ENCODE data around the gene CYCS. TPM values are rescaled to one million over a fixed set of nuclear protein-coding genes. Genes with fewer than 3 reads are reported as not detected.

The CYCS gene
- total RNA-seq, 2 experiments from 2014 or later: 65.2 to 175 TPM

DNA sequence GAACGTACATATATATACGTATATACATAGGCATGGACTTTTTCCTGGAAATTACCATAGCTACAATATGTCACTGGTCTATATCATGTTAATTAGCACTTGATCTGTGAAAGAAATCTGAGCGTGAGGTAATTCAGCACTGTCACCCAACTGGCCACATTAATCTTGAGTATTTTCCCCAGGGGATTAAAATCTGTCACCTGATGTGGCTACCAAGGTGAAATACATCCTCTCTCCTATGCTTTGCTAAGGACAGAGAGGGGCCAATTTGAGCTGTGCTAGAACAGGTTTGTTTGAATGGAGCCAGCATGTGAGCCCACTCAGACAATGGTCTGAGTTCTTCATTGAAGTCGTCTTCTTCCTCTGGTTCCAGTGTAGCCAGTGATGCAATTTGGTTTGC lies 33.3 kb downstream of the CYCS start:
- no TSS peak for BruUV-seq (replicated peaks)
- intact Hi-C loops (cut with micrococcal nuclease; ENCODE audit: unreplicated experiment): loop anchor here (2.0 to 5.0 kb wide), 2 partner anchors 373 to 684 kb away; no protein-coding TSS in a partner anchor
- Histone ChIP-seq H3K36me3 (ENCODE audit: insufficient read depth, low read length) (no peaks in the 10 kb centered on the region), H4K20me1 (ENCODE audit: insufficient read depth, low read length) (no peaks in the 10 kb centered on the region), H3K9me3 (ENCODE audit: low read length) (no peaks in the 10 kb centered on the region), H3K27ac (ENCODE audit: low read depth, low read length, poor library complexity, severe bottlenecking) (no peak overlapping the region), H3K4me3 (ENCODE audit: low read depth, low read length, poor library complexity, severe bottlenecking) (no peak overlapping the region), H2AFZ (ENCODE audit: low read length) (peak overlapping the region; percentile 32; the same call in 1 of the 2 replicates), H3K9me2 (ENCODE audit: insufficient read depth, low read length) (no peaks in the 10 kb centered on the region), H3K4me2 (ENCODE audit: low read length) (peak overlapping the region; percentile 27; the same call in 1 of the 2 replicates), H3K79me2 (ENCODE audit: insufficient read depth, low read depth, low read length) (no peaks in the 10 kb centered on the region), H3K4me1 (ENCODE audit: insufficient read depth, low read length, poor library complexity, severe bottlenecking) (peaks cover 56% of the 10 kb centered on the region)
- TF ChIP-seq, protein P1, sequence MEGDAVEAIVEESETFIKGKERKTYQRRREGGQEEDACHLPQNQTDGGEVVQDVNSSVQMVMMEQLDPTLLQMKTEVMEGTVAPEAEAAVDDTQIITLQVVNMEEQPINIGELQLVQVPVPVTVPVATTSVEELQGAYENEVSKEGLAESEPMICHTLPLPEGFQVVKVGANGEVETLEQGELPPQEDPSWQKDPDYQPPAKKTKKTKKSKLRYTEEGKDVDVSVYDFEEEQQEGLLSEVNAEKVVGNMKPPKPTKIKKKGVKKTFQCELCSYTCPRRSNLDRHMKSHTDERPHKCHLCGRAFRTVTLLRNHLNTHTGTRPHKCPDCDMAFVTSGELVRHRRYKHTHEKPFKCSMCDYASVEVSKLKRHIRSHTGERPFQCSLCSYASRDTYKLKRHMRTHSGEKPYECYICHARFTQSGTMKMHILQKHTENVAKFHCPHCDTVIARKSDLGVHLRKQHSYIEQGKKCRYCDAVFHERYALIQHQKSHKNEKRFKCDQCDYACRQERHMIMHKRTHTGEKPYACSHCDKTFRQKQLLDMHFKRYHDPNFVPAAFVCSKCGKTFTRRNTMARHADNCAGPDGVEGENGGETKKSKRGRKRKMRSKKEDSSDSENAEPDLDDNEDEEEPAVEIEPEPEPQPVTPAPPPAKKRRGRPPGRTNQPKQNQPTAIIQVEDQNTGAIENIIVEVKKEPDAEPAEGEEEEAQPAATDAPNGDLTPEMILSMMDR (conservative IDR thresholded peaks at IDR 0.05; ENCODE audit: low read length): no peak
- TF ChIP-seq EZH2phosphoT487 (IDR thresholded peaks at IDR 0.05; ENCODE audit: borderline replicate concordance, low read depth, low read length): no peak
- ChIA-PET CTCF (ENCODE audit: unreplicated experiment) (interaction anchor here (0.6 to 0.9 kb wide), 2 partner anchors 125 to 270 kb away, joined by 3 read pairs; no protein-coding TSS in a partner anchor), POLR2A (interaction anchor here (0.6 to 2.4 kb wide), 8 partner anchors 13 to 452 kb away, joined by 3 to 11 read pairs (median 4); partner anchors contain the start of gene OSBPL3)
- peak; percentile 50 for DNase-seq (ENCODE audit: low spot score)

- Histone ChIP-seq H4K20me1 (ENCODE audit: insufficient read depth, low read length) (no peaks in the 10 kb centered on the region), H3K79me2 (ENCODE audit: insufficient read depth, low read depth, low read length) (no peaks in the 10 kb centered on the region), H3K9me3 (ENCODE audit: low read length) (no peaks in the 10 kb centered on the region), H3K27ac (ENCODE audit: low read depth, low read length, poor library complexity, severe bottlenecking) (no peak overlapping the region), H3K36me3 (ENCODE audit: insufficient read depth, low read length) (no peaks in the 10 kb centered on the region), H3K9me2 (ENCODE audit: insufficient read depth, low read length) (no peaks in the 10 kb centered on the region), H3K4me3 (ENCODE audit: low read depth, low read length, poor library complexity, severe bottlenecking) (no peak overlapping the region), H2AFZ (ENCODE audit: low read length) (no peak overlapping the region), H3K4me1 (ENCODE audit: insufficient read depth, low read length, poor library complexity, severe bottlenecking) (peaks cover 56% of the 10 kb centered on the region), H3K4me2 (ENCODE audit: low read length) (0 out of 2 replicates have a peak overlapping the region, but pooled peaks have one; percentile 13)
- no peak for DNase-seq (ENCODE audit: low spot score)
- intact Hi-C loops (cut with micrococcal nuclease; ENCODE audit: unreplicated experiment): loop anchor here (5.0 kb wide), 1 partner anchor 684 kb away; no protein-coding TSS in a partner anchor
- CTCF ChIA-PET (ENCODE audit: unreplicated experiment): no interaction called here
- TF ChIP-seq EZH2phosphoT487 (IDR thresholded peaks at IDR 0.05; ENCODE audit: borderline replicate concordance, low read depth, low read length): no peak
- TF ChIP-seq, protein P1 (conservative IDR thresholded peaks at IDR 0.05; ENCODE audit: low read length): no peak
- POLR2A ChIA-PET: interaction anchor here (1.0 to 2.4 kb wide), 4 partner anchors 15 to 279 kb away, joined by 3 to 11 read pairs (median 4); partner anchors contain the start of gene OSBPL3
- BruUV-seq (replicated peaks): no TSS peak
Measured at GRCh38 chr7:25091176-25091575, 33.9 kb downstream of the CYCS start.

DNA sequence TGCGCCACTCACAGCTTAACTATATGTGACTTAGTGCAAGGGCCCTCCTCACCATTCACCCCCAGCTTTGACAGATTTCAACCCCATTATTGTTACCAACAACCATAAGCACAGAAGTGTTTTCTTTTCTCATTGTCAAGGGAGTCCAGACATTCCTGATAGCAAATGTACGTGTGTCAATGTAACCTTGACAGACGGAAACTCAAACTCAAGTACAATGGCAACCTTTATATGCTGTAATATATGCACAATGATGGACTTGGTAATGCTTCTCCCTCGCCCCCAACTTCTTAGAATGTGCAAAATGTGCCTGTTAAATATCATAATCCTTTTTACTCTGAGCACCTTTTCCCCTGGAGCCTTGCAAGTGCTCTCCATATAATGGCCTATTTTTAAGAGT lies 34.7 kb downstream of the CYCS start:
- H2AFZ ChIP-seq (ENCODE audit: low read length): peak overlapping the region; percentile 8; the same call in 1 of the 2 replicates
- no peaks in the 10 kb centered on the region for H3K9me2 ChIP-seq (ENCODE audit: insufficient read depth, low read length)
- no peaks in the 10 kb centered on the region for H3K79me2 ChIP-seq (ENCODE audit: insufficient read depth, low read depth, low read length)
- H4K20me1 ChIP-seq (ENCODE audit: insufficient read depth, low read length): no peaks in the 10 kb centered on the region
- no peak overlapping the region for H3K4me3 ChIP-seq (ENCODE audit: low read depth, low read length, poor library complexity, severe bottlenecking)
- ChIA-PET CTCF (ENCODE audit: unreplicated experiment) (interaction anchor here (0.5 to 1.0 kb wide), 2 partner anchors 14 to 278 kb away, joined by 3 read pairs; no protein-coding TSS in a partner anchor), POLR2A (interaction anchor here (0.6 to 2.4 kb wide), 6 partner anchors 14 to 317 kb away, joined by 3 to 11 read pairs (median 4); partner anchors contain the start of gene CYCS)
- BruUV-seq (replicated peaks): no TSS peak
- intact Hi-C loops (cut with micrococcal nuclease; ENCODE audit: unreplicated experiment): loop anchor here (5.0 kb wide), 1 partner anchor 683 kb away; no protein-coding TSS in a partner anchor
- TF ChIP-seq, protein P1 (conservative IDR thresholded peaks at IDR 0.05; ENCODE audit: low read length): no peak
- no peak for TF ChIP-seq EZH2phosphoT487 (IDR thresholded peaks at IDR 0.05; ENCODE audit: borderline replicate concordance, low read depth, low read length)
- no peaks in the 10 kb centered on the region for H3K36me3 ChIP-seq (ENCODE audit: insufficient read depth, low read length)
- no peak overlapping the region for H3K27ac ChIP-seq (ENCODE audit: low read depth, low read length, poor library complexity, severe bottlenecking)
- no peak overlapping the region for H3K4me2 ChIP-seq (ENCODE audit: low read length)
- no peak for DNase-seq (ENCODE audit: low spot score)
- peaks cover 56% of the 10 kb centered on the region for H3K4me1 ChIP-seq (ENCODE audit: insufficient read depth, low read length, poor library complexity, severe bottlenecking)
- no peaks in the 10 kb centered on the region for H3K9me3 ChIP-seq (ENCODE audit: low read length)
